Choroid plexus epithelial cell (primary cell): ENCODE data around the gene RTP1.

Source experiments
- DNase-seq: peaks from one replicate; pipeline ENCODE4 v3.0.0-alpha.2; 2010; ENCODE audit warnings: low read depth
- H3K4me3 ChIP-seq: 2 replicates; pipeline ENCODE4 v1.5.1; 2011; ENCODE audit warnings: low read depth, mild to moderate bottlenecking, control low read depth, low read length, moderate library complexity
- TF ChIP-seq, protein P1 (sequence below): conservative IDR thresholded peaks from 2 replicates; pipeline ENCODE4 v1.5.1; 2011; ENCODE audit warnings: low read depth, mild to moderate bottlenecking, control low read depth, inconsistent platforms, low read length, moderate library complexity

RTP1 gene, protein sequence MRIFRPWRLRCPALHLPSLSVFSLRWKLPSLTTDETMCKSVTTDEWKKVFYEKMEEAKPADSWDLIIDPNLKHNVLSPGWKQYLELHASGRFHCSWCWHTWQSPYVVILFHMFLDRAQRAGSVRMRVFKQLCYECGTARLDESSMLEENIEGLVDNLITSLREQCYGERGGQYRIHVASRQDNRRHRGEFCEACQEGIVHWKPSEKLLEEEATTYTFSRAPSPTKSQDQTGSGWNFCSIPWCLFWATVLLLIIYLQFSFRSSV

DNA sequence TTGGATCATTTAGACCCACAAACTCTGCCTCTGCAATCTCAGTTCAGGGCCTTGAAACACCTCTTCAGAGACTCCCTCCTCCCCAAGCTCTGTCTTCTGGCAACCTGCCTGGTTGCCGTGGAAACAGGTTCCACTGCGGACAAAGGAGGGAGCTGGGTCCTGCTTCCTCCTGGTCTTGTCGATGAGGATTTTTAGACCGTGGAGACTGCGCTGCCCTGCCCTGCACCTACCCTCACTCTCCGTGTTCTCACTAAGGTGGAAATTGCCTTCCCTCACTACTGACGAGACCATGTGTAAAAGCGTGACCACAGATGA is at the start of gene RTP1:
Gene RTP1, plus strand, starts transcription at position 152 of the 315 bp plus-strand sequence. Its CDS starts 30 bp downstream, at position 182.
- no peak for DNase-seq
- H3K4me3 ChIP-seq: no peak within 1 kb of the TSS
- TF ChIP-seq, protein P1, sequence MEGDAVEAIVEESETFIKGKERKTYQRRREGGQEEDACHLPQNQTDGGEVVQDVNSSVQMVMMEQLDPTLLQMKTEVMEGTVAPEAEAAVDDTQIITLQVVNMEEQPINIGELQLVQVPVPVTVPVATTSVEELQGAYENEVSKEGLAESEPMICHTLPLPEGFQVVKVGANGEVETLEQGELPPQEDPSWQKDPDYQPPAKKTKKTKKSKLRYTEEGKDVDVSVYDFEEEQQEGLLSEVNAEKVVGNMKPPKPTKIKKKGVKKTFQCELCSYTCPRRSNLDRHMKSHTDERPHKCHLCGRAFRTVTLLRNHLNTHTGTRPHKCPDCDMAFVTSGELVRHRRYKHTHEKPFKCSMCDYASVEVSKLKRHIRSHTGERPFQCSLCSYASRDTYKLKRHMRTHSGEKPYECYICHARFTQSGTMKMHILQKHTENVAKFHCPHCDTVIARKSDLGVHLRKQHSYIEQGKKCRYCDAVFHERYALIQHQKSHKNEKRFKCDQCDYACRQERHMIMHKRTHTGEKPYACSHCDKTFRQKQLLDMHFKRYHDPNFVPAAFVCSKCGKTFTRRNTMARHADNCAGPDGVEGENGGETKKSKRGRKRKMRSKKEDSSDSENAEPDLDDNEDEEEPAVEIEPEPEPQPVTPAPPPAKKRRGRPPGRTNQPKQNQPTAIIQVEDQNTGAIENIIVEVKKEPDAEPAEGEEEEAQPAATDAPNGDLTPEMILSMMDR: no peak

DNA sequence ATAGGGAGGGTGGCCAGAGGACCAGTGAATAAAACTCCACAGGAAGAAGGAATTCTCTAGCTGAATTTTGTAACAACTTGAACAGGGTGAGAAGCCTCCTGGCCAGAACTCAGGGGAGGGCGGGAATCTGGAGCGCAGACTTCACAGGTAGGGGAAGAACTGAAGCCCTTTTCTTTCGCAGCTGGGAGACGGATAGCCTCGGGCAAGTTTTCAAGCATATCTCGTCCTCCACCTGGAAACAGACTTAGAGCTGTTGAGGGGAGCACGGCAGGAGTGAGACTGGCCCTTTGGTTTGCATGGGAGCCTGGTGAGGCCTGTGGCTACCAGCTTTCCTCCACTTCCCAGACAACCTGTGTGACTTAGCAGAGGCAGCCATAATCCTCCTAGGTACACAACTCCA is 47.1 kb upstream of the RTP1 start:
- TF ChIP-seq, protein P1: no peak
- H3K4me3 ChIP-seq: no peak overlapping the region
- DNase-seq: no peak

DNA sequence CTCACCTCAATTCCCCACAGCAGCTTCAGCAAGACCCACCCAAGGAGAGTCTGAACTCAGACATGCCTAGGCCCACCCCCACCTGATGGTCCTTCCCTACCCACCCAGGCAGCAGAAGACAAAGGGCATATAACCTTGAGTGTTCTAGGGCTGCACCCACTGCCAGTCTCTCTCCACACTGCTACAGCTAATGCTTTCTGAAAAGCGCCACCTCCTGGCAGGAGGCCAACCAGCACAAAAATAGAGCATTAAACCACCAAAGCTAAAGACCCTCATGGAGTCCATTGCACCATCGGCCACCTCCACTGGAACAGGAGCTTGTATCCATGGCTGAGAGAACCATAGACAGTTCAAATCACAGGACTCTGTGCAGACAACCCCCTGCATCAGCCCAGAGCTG is 46.7 kb upstream of the RTP1 start:
- TF ChIP-seq, protein P1: peak; percentile 20
- DNase-seq: no peak
- H3K4me3 ChIP-seq: no peak overlapping the region

DNA sequence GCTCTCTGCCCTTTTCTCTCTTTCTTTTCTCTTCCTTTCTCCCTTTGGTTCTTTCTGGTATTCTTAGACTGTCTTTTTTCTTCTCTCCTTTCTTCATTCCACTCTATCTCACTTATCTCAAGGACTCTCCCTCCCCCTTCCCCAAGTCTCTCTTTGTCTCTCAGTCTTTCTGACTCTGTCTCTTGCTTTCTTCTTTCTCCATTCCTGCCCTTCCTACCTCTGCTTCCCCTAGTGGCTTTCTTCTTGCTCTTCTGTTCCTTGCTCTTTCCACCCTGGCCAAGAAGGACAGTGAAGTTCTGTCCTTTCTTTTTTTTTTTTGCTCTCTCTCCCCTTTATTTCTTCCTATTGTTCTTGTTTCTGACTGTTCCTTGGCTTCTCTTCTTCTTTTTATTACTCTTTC is 35.7 kb upstream of the RTP1 start:
- no peak for DNase-seq
- H3K4me3 ChIP-seq: no peak overlapping the region
- TF ChIP-seq, protein P1: peak; percentile 23

DNA sequence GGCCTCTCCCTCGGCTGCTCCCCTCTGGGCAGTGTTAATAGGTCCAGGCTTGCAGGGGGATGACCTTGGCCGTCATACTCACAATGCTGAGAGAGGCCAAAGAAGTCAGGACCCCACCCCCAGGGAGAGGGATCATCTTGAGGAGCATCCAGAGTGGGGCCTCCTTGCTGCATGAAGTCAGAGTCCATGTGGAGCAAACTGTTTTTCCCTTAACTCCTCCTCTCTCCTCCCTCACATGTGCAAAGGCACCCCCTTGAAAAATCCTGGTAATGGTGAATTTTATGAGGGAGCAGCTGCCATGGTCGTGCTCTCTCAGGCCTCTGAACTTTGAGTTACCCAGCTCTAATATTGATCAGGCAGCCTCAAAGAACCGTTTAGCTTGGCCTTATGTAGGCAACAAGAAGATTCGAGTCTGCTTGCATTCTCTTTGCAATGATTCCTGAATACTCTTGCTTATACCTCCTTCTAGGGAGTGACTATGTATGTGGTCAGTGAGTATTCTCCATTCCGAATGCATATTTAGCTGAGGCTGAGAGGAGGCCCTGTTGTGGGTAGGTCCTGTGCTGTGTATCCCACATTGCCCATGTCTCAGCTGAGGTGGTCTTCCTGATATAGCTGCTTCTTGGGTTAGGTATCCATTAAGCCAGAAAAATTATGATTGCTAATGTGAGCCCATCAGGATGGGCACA is 34.9 kb upstream of the RTP1 start:
- DNase-seq: no peak
- TF ChIP-seq, protein P1: no peak
- no peak overlapping the region for H3K4me3 ChIP-seq

DNA sequence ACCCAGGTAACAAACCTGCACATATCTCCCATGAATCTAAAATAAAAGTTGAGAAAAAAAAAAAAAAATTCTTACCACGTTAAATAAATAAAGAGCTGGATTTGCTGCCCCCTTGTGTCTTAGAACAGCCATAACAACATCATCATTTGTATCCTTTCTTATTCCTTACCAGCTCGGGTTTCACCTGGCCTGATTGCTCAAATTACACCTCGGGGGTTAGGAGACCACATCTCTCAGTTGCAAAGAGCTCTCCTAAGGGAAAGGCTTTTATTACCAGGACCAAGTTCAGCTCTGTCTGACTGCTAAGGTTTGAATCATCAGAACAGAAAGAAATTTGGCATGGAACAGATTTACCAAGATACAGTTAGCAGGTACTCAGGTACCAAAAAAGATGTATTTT is 32.1 kb upstream of the RTP1 start:
- no peak overlapping the region for H3K4me3 ChIP-seq
- TF ChIP-seq, protein P1: peak; percentile 61
- DNase-seq: peak; percentile 75

DNA sequence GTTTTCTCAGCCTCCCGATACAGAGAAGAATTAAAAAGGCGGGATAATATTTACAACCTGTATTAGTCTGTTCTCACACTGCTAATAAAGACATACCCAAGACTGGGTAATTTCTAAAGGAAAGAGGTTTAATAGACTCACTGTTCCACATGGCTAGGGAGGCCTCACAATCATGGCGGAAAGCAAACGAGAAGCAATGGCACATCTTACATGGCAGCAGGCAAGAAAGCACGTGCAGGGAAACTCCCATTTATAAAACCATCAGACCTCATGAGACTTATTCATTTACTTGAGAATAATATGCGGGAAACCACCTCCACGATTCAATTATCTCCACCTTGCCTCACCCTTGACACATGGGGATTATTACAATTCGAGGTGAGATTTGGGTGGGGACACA is 30.5 kb upstream of the RTP1 start:
- H3K4me3 ChIP-seq: no peak overlapping the region
- no peak for DNase-seq
- TF ChIP-seq, protein P1: no peak
